ENCODE results near the gene ZSWIM3.

The ZSWIM3 gene

DNA sequence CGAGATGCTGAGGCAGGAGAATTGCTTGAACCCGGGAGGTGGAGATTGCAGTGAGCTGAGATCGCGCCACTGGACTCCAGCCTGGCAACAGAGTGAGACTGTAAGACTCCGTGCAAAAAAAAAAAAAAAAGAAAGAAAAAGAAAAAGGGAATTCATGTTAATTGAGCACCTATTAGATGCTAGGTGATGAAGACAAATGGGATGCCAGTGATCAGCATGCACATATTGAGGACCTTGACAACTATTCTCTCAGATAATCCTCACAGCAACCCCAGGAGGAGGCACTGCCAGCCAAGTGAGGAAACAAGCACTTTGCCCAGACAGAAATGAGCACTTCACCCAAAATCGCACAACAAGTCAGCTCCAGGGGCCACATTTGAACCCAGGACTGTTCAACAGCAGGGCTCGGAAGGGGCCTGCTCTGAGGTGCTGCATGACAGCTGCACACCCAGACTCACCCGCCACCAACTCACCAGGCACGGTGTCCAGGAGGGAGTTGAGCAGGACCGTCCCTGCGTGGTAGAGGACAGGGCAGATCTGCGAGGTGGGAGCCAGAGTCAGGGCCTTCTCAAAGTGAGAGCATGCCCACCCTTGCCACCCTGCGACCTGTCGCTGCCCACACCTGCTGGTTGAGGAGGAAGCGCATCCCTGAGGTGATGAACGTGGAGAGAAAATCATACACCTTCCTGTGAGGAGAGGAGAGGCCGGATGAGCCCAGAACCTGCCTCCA lies 50.0 kb downstream of the ZSWIM3 start:
- H3K4me2 ChIP-seq (ENCODE audit: low read depth, low read length, poor library complexity, severe bottlenecking), result no peak overlapping the region
- no peak overlapping the region for H3K9ac ChIP-seq (ENCODE audit: low read depth, low read length, poor library complexity, severe bottlenecking)
- peaks cover 13% of the 10 kb centered on the region for H3K4me1 ChIP-seq (ENCODE audit: insufficient read depth, low read length, poor library complexity, severe bottlenecking)
- H2AFZ ChIP-seq (ENCODE audit: low read length), result no peak overlapping the region
- H3K9me2 ChIP-seq (replicated peaks; ENCODE audit: low read depth, low read length), result no peaks in the 10 kb centered on the region
- H3F3A ChIP-seq (ENCODE audit: low read depth), result no peaks in the 10 kb centered on the region
- no peaks in the 10 kb centered on the region for H3K79me2 ChIP-seq (ENCODE audit: insufficient read depth, low read length)
- H3K27me3 ChIP-seq (ENCODE audit: insufficient read depth, low read length, poor library complexity, severe bottlenecking), result no peaks in the 10 kb centered on the region
- H3K9me3 ChIP-seq (ENCODE audit: insufficient read depth, low read depth, low read length), result no peaks in the 10 kb centered on the region
- no peak for TF ChIP-seq EZH2phosphoT487 (IDR thresholded peaks at IDR 0.05; ENCODE audit: borderline replicate concordance)
- TF ChIP-seq, protein P1, sequence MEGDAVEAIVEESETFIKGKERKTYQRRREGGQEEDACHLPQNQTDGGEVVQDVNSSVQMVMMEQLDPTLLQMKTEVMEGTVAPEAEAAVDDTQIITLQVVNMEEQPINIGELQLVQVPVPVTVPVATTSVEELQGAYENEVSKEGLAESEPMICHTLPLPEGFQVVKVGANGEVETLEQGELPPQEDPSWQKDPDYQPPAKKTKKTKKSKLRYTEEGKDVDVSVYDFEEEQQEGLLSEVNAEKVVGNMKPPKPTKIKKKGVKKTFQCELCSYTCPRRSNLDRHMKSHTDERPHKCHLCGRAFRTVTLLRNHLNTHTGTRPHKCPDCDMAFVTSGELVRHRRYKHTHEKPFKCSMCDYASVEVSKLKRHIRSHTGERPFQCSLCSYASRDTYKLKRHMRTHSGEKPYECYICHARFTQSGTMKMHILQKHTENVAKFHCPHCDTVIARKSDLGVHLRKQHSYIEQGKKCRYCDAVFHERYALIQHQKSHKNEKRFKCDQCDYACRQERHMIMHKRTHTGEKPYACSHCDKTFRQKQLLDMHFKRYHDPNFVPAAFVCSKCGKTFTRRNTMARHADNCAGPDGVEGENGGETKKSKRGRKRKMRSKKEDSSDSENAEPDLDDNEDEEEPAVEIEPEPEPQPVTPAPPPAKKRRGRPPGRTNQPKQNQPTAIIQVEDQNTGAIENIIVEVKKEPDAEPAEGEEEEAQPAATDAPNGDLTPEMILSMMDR (conservative IDR thresholded peaks at IDR 0.05; ENCODE audit: low read length), result no peak
- H3K36me3 ChIP-seq (ENCODE audit: insufficient read depth, low read length), result no peaks in the 10 kb centered on the region
- H3K4me3 ChIP-seq (ENCODE audit: low read length, poor library complexity, severe bottlenecking), result no peak overlapping the region
- no peaks in the 10 kb centered on the region for H4K20me1 ChIP-seq (ENCODE audit: insufficient read depth, low read length, poor library complexity, severe bottlenecking)

DNA sequence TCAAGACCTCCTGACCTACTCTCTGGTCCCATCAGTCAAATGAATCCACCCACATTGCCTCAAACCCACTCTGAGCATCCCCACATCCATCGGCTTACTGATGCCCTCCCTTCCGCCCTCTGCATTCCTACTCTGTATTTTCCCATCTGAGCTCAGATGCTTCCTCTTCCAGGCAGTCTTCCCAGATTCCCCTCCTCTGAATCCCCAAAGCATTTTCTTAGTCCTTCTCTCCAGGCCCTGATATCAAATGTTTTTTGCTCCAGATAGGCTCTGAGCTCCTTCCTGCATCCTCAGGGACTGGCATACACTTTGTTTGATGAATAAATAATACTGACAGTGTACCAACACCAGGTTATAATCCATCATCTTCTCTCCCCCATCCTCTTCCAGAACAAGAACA lies 50.7 kb downstream of the ZSWIM3 start:
- Histone ChIP-seq H3K9me3 (ENCODE audit: insufficient read depth, low read depth, low read length) (no peaks in the 10 kb centered on the region), H3K9ac (ENCODE audit: low read depth, low read length, poor library complexity, severe bottlenecking) (no peak overlapping the region), H3K36me3 (ENCODE audit: insufficient read depth, low read length) (no peaks in the 10 kb centered on the region)

DNA sequence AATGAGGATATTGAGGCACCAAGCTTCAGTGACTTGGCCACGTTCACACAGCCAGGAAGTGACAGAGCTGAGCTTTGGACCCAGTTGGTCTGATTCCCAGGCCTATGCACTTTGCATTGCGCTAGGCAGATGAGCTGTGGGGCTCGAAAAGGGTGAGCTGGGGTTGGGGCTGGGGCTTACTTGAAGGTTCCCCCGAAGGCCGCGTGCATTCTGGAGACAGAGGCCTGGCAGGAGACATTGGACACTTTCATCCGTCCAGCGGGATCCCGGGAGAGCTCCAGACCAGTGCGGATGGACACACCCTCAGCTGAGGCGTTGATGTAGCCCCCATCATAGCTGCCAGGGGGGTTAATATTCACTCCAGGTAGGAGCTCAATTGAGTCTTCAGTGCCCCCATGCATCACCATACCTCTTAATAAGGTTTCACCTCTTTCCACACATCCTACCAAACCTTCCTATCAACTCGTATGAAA lies 52.0 kb downstream of the ZSWIM3 start:
- Histone ChIP-seq H3F3A (ENCODE audit: low read depth) (no peaks in the 10 kb centered on the region), H3K36me3 (ENCODE audit: insufficient read depth, low read length) (no peaks in the 10 kb centered on the region), H3K27me3 (ENCODE audit: insufficient read depth, low read length, poor library complexity, severe bottlenecking) (no peaks in the 10 kb centered on the region), H3K4me2 (ENCODE audit: low read depth, low read length, poor library complexity, severe bottlenecking) (no peak overlapping the region), H3K79me2 (ENCODE audit: insufficient read depth, low read length) (no peaks in the 10 kb centered on the region), H3K9ac (ENCODE audit: low read depth, low read length, poor library complexity, severe bottlenecking) (no peak overlapping the region), H3K9me2 (replicated peaks; ENCODE audit: low read depth, low read length) (no peaks in the 10 kb centered on the region), H3K4me1 (ENCODE audit: insufficient read depth, low read length, poor library complexity, severe bottlenecking) (peaks cover 13% of the 10 kb centered on the region), H3K9me3 (ENCODE audit: insufficient read depth, low read depth, low read length) (no peaks in the 10 kb centered on the region), H3K4me3 (ENCODE audit: low read length, poor library complexity, severe bottlenecking) (no peak overlapping the region), H4K20me1 (ENCODE audit: insufficient read depth, low read length, poor library complexity, severe bottlenecking) (no peaks in the 10 kb centered on the region), H2AFZ (ENCODE audit: low read length) (no peak overlapping the region)
- no peak for TF ChIP-seq EZH2phosphoT487 (IDR thresholded peaks at IDR 0.05; ENCODE audit: borderline replicate concordance)
- TF ChIP-seq, protein P1 (conservative IDR thresholded peaks at IDR 0.05; ENCODE audit: low read length), result no peak

More for the DNA sequence above, 50.7 kb downstream of the ZSWIM3 start:
- Histone ChIP-seq H4K20me1 (ENCODE audit: insufficient read depth, low read length, poor library complexity, severe bottlenecking) (no peaks in the 10 kb centered on the region), H3K4me1 (ENCODE audit: insufficient read depth, low read length, poor library complexity, severe bottlenecking) (peaks cover 13% of the 10 kb centered on the region), H3K79me2 (ENCODE audit: insufficient read depth, low read length) (no peaks in the 10 kb centered on the region), H3K4me2 (ENCODE audit: low read depth, low read length, poor library complexity, severe bottlenecking) (no peak overlapping the region), H3K27me3 (ENCODE audit: insufficient read depth, low read length, poor library complexity, severe bottlenecking) (no peaks in the 10 kb centered on the region), H2AFZ (ENCODE audit: low read length) (no peak overlapping the region), H3K4me3 (ENCODE audit: low read length, poor library complexity, severe bottlenecking) (no peak overlapping the region), H3F3A (ENCODE audit: low read depth) (no peaks in the 10 kb centered on the region), H3K9me2 (replicated peaks; ENCODE audit: low read depth, low read length) (no peaks in the 10 kb centered on the region)
- TF ChIP-seq, protein P1 (conservative IDR thresholded peaks at IDR 0.05; ENCODE audit: low read length), result no peak
